HG02884 (cell line): ENCODE results near the gene OPRM1.
"Not testable (repeated sequence)": the region's sequence is repeated elsewhere in the genome, so short reads cannot be mapped to it uniquely, and the experiment has no call there.

Experiments
- ATAC-seq: cut with Tn5 transposase; IDR thresholded peaks from one replicate; pipeline ENCODE4 v1.9.1; 2021; ENCODE audit warnings: mild to moderate bottlenecking, moderate library complexity; ENCODE audit not compliant: unreplicated experiment

The OPRM1 gene

DNA sequence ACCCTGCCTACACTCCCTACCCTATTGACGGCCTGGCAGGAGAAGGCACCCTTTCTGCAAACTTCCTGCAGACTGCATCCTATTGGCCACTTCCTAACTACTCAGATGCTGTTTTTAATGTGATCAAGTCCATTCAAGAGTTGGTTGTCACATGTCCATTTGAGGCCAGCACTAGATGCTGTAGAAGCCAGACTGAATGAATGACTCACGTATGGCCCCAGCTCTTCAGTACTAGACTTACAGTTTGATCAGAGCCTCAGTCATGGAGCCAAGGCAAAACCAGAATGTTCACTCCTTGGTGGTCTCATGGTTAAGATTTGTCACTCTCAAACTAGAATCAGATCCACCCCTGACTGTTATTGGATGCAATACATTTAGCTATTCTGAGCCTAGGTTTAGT is 101.7 kb downstream of the OPRM1 start:
- ATAC-seq: no peak

DNA sequence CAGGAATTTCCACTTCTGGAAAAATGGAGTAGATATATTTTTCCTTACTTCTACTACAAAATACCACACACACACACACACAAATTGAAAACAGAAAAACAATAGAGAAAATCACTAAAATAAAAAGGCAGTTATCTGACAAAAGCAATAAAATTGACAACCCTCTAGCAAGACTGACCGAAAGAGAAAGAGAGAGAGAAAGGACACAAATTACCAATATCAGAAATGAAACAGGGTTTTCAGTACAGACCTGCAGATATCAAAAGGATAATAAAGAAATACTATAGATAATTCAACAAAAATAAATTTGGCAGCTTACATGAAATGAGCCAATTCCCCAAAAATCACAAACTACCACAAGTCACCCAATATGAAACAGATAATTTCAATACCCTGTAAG is 104.7 kb downstream of the OPRM1 start:
- no peak for ATAC-seq

DNA sequence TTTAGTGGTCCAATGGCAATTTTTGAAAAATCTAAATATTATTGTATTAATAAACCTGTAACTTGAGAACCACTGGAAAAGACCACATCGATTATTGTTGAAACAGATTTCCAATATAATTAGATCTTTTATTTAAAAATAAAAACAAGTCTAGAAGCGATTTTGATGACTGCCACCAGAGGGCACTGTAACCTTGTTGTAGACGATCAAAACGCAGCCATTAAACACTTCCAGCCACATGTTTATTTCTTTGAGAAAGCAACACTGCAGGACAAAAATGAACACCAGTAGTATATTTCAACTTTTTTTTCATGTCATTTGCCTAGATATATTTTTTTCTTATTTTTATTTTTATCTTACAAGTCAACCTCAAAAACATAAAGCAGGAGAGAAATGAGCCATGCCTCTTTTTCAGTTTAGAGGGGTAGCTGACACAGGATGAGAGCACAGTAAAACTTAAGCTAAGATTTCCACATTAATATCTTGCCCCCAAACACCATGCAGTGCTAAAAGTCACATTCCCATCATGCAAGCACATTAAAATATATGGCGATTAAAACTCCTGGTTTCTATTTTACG is 115.4 kb downstream of the OPRM1 start:
- no peak for ATAC-seq

DNA sequence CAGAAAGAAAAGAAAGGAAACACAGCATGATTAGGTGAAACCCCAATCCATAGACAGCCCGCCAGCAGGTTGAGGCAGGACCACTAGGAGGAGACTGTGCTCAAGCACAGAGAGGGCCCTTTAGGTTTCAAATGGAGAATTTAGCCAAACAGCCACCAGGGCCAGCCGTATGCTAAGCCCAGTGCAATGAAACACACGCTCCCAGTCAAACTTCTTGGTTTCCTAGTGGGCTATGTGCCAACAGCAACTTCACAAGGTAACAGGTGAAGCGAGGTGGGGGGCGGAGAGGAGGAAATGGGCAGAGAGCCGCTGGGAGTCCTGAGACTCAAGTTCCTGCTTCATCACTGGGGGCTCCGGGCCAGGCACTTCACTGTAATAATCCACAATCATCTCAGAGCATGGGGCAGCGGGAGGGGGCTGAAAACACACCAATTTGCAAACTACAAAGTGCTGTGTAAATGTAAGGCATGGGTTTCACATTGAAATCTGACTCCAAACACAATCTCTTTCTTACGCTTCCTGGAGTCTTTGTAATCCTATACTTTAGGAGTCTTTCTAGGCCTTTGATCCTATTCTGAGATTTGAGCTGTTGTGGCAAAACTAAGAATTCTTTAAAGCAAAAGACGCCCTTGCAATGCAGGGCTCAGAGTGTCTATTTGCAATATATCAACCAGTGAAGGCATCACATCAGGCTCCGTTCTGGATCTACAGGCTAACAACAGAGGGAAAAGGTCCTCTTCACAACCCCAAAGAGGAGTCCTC is 117.3 kb downstream of the OPRM1 start:
- peak; percentile 84 for ATAC-seq

DNA sequence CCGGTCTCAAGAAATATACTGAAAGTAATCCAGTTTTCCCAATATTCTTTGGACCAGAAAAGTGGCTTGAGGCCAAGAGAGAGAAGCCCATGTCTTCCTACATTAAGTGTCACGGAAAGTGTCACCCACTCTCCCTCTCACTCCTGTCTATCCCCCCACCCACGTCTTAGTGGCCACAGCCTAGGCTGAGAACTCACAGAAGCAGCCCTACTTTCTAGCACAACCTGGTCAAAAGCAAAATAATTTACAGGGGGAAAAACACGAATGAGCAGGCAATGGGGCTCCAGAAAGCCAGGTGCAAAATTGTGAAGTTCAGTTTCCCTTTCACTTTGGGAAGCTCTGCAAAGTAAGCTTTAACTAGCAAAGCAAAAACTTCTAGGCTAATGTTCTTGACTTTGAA is 118.0 kb downstream of the OPRM1 start:
- ATAC-seq: peak; percentile 51

DNA sequence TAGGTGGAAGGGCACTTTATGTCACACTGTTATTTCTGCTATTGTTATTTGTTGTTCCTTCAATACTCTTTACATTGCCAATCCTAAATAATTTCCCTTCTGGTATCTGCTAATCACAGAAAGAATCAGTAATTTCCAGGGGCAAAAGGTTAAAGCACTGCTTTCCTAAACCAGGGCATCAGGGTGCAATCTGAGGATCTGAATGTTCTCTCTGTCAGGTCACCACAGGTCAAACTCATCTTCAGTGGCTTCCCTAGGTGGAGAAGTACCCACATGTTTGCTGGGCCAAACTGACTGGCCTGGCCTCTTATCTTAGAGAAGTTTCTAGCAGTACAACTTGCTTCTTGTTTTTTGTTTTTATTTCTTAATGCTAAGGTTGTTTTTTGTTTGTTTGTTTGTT is 118.7 kb downstream of the OPRM1 start:
- no peak for ATAC-seq

DNA sequence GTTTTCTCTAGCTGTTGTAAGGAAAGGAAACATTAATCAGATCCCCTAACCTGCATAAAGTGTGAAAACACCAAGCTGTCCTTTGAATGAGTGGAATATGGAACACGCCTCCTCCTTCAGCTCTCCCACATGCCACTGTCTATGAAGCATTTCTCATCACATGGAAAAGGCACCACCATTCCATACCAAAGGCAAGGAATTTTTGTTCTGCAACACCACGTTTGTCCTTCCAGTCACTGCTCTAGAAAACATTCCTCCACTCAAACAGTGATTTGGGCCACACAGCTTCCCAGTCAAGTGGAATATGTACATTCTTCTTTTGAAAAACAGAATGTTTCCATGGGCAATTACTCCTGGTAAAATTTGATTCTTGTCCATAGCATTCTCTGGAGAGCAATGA is 120.1 kb downstream of the OPRM1 start:
- ATAC-seq: no peak

DNA sequence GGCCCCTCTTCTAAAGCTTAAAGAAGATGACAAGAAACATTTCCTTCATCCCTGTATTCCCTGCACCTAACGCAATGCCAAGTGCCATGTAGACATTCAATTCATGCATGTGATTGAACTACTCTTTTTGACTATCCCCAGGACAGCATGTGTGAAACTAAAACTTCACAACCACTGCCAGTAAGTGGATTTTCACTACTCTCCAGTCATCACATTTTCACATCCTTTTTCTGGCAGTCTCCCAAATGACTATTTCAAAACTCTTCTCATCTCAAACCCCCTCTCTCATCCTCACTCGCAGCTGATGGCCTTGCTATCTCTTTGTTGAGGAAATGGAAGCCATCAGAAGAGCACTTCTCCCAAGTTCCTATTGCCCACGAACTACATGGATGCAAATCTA is 122.6 kb downstream of the OPRM1 start:
- ATAC-seq: peak; percentile 71

DNA sequence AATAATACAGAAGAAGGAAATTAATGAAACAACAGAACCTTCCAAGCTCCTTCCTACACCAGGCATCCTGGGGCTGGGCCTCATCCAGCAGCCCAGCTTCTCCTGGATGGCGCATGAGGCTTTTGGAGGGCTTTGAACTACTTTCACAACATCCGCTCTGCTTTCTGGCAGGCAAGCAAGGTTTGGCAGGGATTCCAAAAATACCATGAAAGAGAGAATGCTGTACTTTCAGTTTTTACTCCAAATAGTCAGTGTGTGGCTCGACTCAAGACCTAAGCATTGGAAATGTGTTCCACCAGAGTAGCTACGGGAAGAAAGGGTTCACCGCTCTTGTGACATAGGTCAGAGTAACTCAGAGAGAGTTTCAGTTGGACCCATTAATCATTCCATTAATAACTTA is 125.4 kb downstream of the OPRM1 start:
- ATAC-seq: no peak

DNA sequence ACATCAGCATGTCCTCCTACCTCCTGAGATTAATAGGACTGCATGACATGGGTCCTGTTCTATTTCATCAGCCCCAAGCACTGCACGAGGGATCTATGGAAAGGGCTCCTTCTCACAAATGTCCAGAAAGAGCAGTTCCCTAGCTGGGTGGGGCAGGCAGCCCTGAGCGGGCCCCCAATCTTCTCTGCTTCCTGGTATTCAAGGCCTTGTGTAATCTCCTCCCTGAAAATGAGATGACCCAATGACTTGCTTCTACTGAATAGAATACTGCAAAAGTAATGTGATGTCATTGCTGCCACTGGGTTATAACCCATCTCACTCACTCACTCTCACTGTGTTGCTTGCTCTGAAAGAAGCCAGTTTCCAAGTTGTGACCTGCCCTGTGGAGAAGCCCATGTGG is 126.4 kb downstream of the OPRM1 start:
- no peak for ATAC-seq

DNA sequence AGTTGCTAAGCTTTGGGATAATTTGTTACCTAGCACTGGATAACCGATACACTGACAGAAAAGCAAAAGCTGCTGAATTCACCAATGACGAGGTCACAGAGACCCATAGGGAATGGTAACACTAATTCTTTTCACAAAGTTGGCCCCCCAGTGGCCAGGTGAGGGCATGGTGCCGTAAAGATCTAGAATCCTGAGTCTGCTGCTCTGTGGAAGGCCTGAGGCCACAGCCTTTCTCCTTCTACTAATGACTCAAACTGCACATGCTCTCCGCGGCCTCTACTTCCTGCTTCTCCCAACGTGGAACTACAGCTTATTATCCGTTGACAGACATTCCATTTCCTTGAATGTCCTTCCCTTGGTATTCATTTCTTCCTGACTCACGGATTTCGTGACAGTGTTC is 127.1 kb downstream of the OPRM1 start:
- ATAC-seq: no peak

DNA sequence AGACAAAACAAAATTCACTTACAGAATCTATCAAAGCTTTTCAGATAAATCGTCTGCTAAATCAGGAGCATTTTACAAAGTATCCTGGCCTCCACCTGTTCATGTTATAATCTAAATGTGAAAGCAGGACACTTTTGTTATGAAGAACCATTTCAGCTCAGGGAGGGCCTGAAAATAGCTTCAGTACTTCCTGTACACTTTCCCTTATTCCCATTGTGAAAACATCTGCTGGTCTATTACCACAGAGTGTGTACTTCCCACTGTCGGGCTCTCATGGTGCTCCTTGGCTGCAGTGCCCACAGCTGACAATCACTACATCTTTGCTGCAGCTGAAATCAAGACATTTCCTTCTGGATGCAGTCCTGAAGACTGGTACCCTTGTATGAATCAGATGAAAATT is 128.1 kb downstream of the OPRM1 start:
- no peak for ATAC-seq

DNA sequence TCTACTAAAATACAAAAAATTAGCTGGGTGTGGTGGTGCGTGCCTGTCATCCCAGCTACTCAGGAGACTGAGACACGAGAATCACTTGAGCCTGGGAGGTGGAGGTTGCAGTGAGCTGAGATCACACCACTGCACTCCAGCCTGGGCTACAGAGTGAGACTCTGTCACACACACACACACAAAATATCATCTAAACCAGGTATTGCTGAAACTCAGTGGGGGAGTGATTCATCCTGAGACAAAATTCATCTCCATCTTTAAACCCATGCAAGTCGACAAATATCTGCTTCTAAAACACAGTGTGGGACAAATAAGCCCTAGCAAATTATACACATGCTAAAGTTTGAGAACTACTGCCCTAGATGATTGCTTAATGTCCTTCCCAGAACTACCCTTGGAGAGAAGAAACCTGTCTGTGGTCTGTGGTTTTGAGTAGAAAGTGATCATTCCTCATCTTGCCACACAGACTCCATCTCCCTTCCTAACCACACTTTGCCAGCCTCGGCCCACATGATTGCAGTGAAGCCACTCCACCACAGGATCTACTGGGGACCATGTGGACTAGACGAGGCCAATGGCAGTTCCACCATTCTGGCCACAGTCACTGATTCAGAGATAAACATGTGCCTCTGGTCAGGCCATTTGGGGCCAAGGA is 130.3 kb downstream of the OPRM1 start:
- ATAC-seq: no peak

DNA sequence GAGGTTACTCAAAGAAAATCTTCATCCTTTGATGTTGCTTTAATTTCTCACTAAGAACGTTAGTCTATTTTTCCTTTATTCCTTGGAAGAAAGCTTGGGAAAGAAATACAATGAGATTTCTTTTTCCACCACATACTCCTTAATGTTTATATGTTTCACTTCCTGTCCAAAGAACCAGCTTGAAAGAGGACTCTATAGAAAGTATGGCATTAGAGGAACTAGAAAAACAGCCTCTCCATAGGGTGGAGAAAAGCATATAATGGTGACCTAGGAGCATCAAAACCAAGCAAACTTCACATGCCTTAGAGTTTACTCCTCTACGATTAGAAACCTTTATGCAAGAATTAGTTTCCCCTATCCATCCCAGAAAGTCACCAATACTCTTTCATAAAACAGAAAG is 131.1 kb downstream of the OPRM1 start:
- no peak for ATAC-seq

DNA sequence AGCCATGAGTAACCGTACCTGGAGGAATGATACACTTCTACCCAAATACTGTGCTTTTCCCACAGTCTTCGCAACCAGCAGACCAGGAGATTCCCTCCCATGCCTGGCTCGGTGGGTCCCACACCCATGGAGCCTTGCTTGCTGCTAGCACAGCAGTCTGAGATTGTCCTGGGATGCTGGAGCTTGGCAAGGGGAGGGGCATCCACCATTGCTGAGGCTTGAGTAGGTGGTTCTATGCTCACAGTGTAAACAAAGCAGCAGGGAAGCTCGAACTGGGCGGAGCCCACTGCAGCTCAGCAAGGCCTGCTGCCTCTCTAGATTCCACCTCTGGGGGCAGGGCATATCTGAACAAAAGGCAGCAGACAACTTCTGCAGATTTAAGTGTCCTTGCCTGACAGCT is 133.4 kb downstream of the OPRM1 start:
- not testable (repeated sequence) for ATAC-seq

DNA sequence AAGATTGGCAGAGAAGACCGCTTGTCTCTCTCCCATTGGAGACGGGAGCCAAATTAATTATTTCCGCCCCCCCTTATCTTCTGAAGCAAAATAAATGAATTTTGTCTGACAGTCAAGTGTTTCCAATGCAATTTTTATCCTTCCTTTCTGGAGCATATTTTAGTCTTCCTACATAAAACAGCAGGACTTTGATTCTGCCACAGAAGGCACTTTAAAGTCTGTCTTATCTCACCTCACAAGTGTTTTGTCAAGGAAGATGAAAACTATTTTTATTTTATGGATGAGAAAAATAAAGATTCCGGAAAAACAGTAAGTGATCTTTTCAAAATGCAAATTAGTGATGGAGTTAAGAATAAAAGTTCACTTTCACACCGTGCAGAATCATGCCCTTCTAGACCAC is 140.4 kb downstream of the OPRM1 start:
- no peak for ATAC-seq

DNA sequence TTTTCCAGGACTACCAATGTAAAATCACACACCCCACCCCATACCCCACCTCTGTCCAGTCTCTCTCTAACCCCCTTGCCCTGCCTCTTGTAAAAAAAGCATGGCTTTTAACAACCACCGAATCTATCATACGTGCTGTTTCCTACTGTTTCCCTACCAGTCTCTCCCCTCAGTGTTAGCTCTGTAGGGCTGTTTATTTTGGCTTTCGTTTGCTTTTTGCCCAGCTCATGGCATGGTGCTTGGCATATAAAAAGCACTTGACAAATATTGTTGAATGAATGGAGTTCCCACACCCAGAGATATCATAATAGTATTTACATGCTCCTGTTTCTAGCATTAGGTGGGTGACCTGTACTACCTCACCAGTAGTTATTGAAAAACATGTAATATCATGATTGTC is 148.2 kb downstream of the OPRM1 start:
- ATAC-seq: no peak

DNA sequence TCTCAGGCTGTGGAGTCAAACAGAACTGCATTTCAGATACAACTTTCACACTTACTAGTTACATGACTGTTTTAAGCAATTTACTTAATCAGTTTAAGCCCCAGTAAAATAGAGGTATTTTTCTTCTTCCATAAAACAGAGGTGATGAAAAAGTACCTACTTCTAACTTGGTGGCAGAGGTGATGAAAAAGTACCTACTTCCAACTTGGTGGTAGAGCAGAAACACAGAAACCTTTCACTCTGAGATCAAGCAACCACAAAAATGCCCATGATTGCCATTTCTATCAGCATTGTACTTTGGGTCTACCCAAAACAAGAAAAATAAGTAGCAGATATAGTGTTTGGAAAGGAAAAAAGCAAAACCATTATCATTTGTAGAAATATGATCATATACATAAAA is 148.7 kb downstream of the OPRM1 start:
- ATAC-seq: no peak

DNA sequence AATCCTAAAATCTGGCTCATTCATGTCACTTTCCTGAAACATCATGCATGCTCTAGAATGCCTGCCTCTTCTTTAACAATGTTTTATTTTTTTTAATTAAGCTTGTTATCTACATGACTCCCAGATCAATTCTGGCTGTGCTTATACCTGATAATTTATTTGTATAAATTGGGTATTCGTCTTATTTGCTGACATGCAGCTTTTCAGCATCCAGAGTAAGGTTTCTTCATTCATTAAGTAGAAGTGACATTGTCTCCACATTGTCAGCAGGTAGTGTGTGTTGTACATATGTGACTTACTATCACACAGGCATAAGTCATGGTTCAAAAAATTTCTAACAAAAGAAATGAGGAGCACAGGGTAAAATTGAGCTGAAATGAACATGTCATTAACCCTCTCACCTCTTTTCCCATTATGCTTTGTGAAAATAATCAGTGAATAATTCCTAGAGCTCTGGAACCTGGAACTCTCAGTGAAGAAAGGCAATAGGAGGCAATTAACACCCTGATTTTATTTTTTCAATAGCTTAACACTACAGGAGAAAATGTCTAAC is 157.4 kb downstream of the OPRM1 start:
- no peak for ATAC-seq

DNA sequence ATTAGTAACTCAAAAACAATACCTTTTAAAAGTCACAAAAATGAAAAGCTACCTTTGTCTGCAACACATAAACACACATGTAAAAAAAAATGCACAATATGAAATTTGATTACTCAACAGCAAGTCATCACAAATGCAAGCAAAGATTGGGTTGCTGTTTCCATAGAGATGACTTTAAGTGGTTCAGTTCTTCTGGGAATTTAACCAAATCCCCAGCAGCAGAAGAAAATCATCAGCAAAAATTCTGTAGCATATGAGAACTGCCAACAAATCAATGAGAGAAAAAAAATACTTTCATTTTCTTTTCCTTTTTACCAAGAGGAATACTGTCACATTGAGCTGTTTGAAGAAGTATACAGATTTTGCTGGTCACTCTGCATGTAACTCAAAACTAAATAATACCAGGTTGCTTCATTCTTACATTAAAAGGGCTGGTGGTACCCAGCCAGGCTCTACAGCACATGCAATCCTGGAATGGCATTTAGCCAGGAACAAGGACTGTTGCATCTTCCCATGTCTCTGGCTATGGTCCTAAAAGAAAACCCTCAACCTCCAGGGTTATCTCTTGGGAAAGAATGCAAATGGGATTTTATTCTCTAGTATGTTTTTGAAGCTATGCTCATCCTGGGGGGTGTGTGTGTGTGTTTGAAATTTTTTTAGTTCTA is 158.3 kb downstream of the OPRM1 start:
- ATAC-seq: no peak

DNA sequence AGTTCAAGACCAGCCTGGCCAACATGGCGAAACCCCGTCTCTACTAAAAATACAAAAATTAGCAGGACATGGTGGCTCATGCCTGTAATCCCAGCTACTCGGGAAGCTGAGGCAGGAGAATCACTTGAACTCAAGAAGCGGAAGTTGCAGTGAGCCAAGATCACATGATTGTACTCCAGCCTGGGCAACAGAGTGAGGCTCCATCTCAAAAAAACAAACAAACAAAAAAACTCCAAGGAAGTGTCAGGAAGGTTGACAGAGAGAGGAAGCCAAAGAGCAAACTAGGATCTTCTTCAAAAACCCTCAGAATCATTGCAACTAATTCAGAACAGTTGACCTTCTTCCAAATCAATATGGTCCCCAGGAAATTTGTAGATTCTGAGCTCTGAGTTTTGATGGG is 162.6 kb downstream of the OPRM1 start:
- not testable (repeated sequence) for ATAC-seq

DNA sequence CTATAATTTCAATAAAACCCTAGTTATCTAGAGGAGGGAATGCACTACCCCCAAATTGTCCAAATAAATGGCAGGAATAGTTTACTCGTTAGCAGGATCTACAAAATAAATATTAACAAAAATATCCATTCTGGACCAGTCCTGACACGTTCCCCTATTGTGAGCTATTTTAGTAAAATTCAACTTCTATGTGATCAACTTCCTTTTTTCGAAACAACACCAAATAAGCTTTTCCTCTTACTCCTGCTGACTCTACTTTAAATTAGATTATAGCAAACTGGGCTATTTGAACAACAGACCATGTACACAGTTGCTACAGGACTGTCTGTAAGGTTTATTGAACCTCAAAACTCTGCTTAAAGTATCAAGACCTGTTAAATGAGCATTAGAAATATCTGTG is 163.3 kb downstream of the OPRM1 start:
- ATAC-seq: no peak
